Hepatocyte (in vitro differentiated cells): Measurements from ENCODE around the gene POU2AF1. TPM values are rescaled to one million over a fixed set of nuclear protein-coding genes. Genes with fewer than 3 reads are reported as not detected.

Experiments used
- DNase-seq: peaks from one replicate; pipeline ENCODE4 v3.0.0-alpha.2; 2016; ENCODE audit warnings: low spot score
- H2AFZ ChIP-seq: fragments of 200-600 bp; sonication (generic); 2 replicates; pipeline ENCODE4 v1.6.0; 2016; ENCODE audit warnings: antibody characterized with exemption, mild to moderate bottlenecking
- H3K27ac ChIP-seq: fragments of 200-600 bp; sonication (generic); 2 replicates; pipeline ENCODE4 v1.5.1; 2016; ENCODE audit warnings: mild to moderate bottlenecking
- H3K27me3 ChIP-seq: fragments of 200-600 bp; sonication (generic); 2 replicates; pipeline ENCODE4 v1.6.1; 2016
- H3K36me3 ChIP-seq: fragments of 200-600 bp; sonication (generic); replicated peaks from 2 replicates; pipeline ENCODE4 v1.5.1; 2016; ENCODE audit warnings: low read depth; ENCODE audit not compliant: insufficient read depth
- H3K4me1 ChIP-seq: fragments of 200-600 bp; sonication (generic); 2 replicates; pipeline ENCODE4 v1.5.1; 2016; ENCODE audit warnings: mild to moderate bottlenecking, moderate library complexity; ENCODE audit not compliant: insufficient read depth
- H3K4me2 ChIP-seq: fragments of 200-600 bp; sonication (generic); 2 replicates; pipeline ENCODE4 v1.6.0; 2016
- H3K4me3 ChIP-seq: fragments of 200-600 bp; sonication (generic); 2 replicates; pipeline ENCODE4 v1.5.1; 2016; ENCODE audit warnings: mild to moderate bottlenecking
- H3K79me2 ChIP-seq: fragments of 200-600 bp; sonication (generic); 2 replicates; pipeline ENCODE4 v1.6.0; 2017; ENCODE audit warnings: mild to moderate bottlenecking
- H3K9me2 ChIP-seq: fragments of 200-600 bp; sonication (generic); replicated peaks from 2 replicates; pipeline ENCODE4 v1.6.0; 2017; ENCODE audit warnings: mild to moderate bottlenecking; ENCODE audit not compliant: insufficient read depth
- H3K9me3 ChIP-seq: fragments of 200-600 bp; sonication (generic); 2 replicates; pipeline ENCODE4 v1.5.1; 2016; ENCODE audit warnings: low read depth, mild to moderate bottlenecking
- H4K20me1 ChIP-seq: fragments of 200-600 bp; sonication (generic); 2 replicates; pipeline ENCODE4 v1.6.0; 2016; ENCODE audit warnings: mild to moderate bottlenecking; ENCODE audit not compliant: insufficient read depth, poor library complexity, severe bottlenecking
- EZH2 ChIP-seq: fragments of 200-600 bp; sonication (generic); IDR thresholded peaks from 2 replicates; pipeline ENCODE4 v1.6.1; 2016; ENCODE audit warnings: antibody characterized with exemption, mild to moderate bottlenecking, borderline replicate concordance
- EZH2phosphoT487 ChIP-seq: fragments of 200-600 bp; sonication (generic); IDR thresholded peaks from one replicate; pipeline ENCODE4 v1.6.1; 2018; ENCODE audit warnings: antibody characterized with exemption, mild to moderate bottlenecking, low read depth, moderate library complexity; ENCODE audit not compliant: unreplicated experiment, severe bottlenecking
- WGBS: methylation state at CpG from one replicate; pipeline ENCODE4 v1.1.6; 2016; ENCODE audit warnings: low lambda C conversion rate; ENCODE audit errors: missing lambda C conversion rate; 5-methylcytosine and 5-hydroxymethylcytosine counted together
- polyA plus RNA-seq: library from polyadenylated mRNA; unstranded; fragments of >200 nt; fragmentation: Nextera tagmentation; extraction: Ambion mirVana; gene quantifications from 2 replicates; pipeline ENCODE4 v1.2.1, GENCODE V29; 2016
- total RNA-seq: library from RNA; depleted of rRNA; stranded (reverse); fragments of >200 nt; gene quantifications from 2 replicates; pipeline ENCODE4 v1.2.3, GENCODE V29; 2014
- TF ChIP-seq, protein P1 (sequence below): fragments of 200-600 bp; sonication (generic); IDR thresholded peaks from 2 replicates; pipeline ENCODE4 v1.5.1; 2016; ENCODE audit warnings: antibody characterized with exemption, mild to moderate bottlenecking; ENCODE audit not compliant: poor library complexity

Gene POU2AF1
- total and polyA plus RNA-seq, 2 experiments from 2014 or later, result 0.06 to 0.23 TPM

DNA sequence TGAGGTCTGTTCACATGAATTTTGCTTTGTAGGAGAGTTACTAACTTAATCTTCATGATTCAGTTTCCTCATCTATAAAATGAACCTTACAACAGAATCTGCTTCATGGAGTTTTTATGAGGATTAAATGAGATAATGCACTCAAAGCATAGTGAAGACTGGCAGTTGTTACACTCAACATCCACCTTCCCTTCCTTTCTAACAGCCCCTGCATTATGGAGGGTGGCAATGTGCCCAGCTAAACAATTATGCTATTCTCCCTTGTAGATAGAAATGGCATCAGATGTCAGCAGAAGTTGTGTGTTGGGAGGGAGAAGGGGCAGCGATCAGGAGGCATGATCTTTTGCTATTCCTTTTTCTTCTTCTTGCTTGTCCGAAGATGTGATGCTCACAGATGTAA lies 6.5 kb downstream of the POU2AF1 start:
- Histone ChIP-seq H3K4me2 (no peak overlapping the region), H3K79me2 (no peaks in the 10 kb centered on the region), H3K9me2 (no peaks in the 10 kb centered on the region), H3K36me3 (no peaks in the 10 kb centered on the region), H3K27ac (no peak overlapping the region), H3K4me1 (no peaks in the 10 kb centered on the region), H2AFZ (no peak overlapping the region), H3K27me3 (no peaks in the 10 kb centered on the region), H4K20me1 (no peaks in the 10 kb centered on the region), H3K9me3 (no peaks in the 10 kb centered on the region), H3K4me3 (no peak overlapping the region)
- 98% methylated on average over 2 of the region's 2 CpGs for WGBS
- no peak for DNase-seq
- TF ChIP-seq EZH2, result no peak
- no peak for TF ChIP-seq EZH2phosphoT487
- TF ChIP-seq, protein P1, sequence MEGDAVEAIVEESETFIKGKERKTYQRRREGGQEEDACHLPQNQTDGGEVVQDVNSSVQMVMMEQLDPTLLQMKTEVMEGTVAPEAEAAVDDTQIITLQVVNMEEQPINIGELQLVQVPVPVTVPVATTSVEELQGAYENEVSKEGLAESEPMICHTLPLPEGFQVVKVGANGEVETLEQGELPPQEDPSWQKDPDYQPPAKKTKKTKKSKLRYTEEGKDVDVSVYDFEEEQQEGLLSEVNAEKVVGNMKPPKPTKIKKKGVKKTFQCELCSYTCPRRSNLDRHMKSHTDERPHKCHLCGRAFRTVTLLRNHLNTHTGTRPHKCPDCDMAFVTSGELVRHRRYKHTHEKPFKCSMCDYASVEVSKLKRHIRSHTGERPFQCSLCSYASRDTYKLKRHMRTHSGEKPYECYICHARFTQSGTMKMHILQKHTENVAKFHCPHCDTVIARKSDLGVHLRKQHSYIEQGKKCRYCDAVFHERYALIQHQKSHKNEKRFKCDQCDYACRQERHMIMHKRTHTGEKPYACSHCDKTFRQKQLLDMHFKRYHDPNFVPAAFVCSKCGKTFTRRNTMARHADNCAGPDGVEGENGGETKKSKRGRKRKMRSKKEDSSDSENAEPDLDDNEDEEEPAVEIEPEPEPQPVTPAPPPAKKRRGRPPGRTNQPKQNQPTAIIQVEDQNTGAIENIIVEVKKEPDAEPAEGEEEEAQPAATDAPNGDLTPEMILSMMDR, result no peak

DNA sequence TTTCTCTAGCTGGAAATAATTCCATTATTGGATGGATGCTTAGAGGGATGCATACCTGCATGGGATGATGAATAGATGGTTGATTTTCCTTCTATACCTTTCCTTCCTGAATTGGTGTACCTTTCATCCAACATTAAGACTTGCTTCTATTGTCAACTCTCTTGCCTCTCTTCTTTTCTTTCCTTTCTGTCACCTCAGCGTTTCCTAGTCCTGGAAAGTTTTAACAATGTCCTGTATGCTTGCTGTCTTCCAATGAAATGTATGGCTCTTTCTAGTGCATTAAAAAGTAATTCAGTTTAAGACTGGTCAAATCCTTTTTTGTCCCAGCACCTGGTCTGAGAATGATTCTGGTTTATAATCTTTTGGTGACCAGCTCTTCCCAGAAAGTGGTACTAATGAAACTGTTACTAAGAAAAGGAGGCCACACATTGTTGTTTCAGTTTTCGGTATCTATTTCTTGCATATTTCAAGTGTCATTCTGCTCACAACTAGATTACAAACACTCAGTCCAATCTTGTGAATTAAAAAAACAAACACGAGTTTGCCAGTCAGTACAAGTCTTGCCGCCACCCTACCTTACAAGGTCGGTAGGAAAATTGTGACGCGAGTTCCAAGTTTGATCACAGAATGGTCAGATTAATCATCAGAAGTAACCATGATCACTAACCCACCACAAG lies 8.0 kb downstream of the POU2AF1 start:
- no peak overlapping the region for H3K27ac ChIP-seq
- no peak overlapping the region for H3K4me3 ChIP-seq
- TF ChIP-seq EZH2 (no peak), EZH2phosphoT487 (no peak)
- TF ChIP-seq, protein P1, result no peak
- WGBS, result 83% methylated on average over 7 of the region's 7 CpGs
- no peaks in the 10 kb centered on the region for H4K20me1 ChIP-seq
- DNase-seq, result no peak
- no peaks in the 10 kb centered on the region for H3K9me3 ChIP-seq
- H3K4me1 ChIP-seq, result peaks cover 4% of the 10 kb centered on the region
- no peak overlapping the region for H2AFZ ChIP-seq
- H3K36me3 ChIP-seq, result no peaks in the 10 kb centered on the region
- H3K79me2 ChIP-seq, result no peaks in the 10 kb centered on the region
- no peak overlapping the region for H3K4me2 ChIP-seq
- no peaks in the 10 kb centered on the region for H3K27me3 ChIP-seq
- no peaks in the 10 kb centered on the region for H3K9me2 ChIP-seq

DNA sequence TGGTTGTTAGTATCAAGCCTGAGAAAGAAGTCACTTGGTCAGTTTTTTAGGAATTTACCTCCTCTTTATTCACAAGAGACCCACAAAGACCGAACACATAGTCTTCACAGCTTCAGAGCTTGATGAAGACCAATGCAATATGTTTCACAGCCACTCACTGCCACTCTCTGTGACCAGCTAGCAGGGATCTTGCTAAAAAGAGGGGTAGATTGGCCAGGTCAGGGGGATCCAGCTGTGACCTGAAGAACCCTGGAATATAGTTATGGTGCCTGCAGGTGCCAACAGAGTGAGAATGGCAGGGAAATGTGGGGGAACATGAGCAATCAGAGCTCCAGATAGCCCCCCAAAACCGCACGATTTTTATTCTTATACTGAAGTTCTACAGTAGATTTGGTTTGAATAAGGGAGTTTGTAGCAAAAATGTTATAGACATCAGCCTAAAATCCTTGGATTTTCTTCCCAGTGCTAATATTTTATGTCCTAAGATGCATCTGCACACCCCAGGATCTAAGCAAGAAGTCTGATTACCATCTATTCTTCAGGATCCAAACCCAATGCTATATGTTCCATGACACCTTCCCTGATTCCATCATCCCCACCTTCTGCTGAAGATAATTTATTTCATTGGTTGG lies 8.7 kb downstream of the POU2AF1 start:
- H3K36me3 ChIP-seq, result no peaks in the 10 kb centered on the region
- no peaks in the 10 kb centered on the region for H3K9me3 ChIP-seq
- no peak overlapping the region for H2AFZ ChIP-seq
- H4K20me1 ChIP-seq, result no peaks in the 10 kb centered on the region
- no peak for DNase-seq
- 87% methylated on average over 3 of the region's 3 CpGs for WGBS
- no peaks in the 10 kb centered on the region for H3K9me2 ChIP-seq
- H3K4me2 ChIP-seq, result no peak overlapping the region
- H3K4me1 ChIP-seq, result peaks cover 5% of the 10 kb centered on the region
- H3K4me3 ChIP-seq, result no peak overlapping the region
- no peaks in the 10 kb centered on the region for H3K27me3 ChIP-seq
- H3K27ac ChIP-seq, result no peak overlapping the region
- no peak for TF ChIP-seq EZH2phosphoT487
- TF ChIP-seq, protein P1, result no peak
- no peak for TF ChIP-seq EZH2
- no peaks in the 10 kb centered on the region for H3K79me2 ChIP-seq

DNA sequence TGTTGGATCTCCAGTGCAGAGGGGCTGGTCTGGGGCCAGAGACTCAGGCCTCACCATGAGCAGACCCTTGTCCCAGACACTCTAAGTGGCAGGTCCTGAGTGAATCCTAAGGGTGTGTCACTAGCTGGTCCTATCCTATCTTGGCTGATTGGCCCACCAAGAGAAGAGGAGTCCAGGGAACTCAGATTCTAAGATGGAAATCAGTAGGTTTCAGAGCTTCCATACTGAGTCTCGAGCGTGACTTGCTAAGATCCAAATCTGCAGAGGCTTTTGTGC lies 10.9 kb downstream of the POU2AF1 start:
- Histone ChIP-seq H3K9me3 (no peaks in the 10 kb centered on the region), H4K20me1 (no peaks in the 10 kb centered on the region), H3K4me2 (no peak overlapping the region), H3K9me2 (no peaks in the 10 kb centered on the region), H3K79me2 (no peaks in the 10 kb centered on the region), H3K4me1 (peaks cover 5% of the 10 kb centered on the region), H3K27ac (no peak overlapping the region), H3K27me3 (no peaks in the 10 kb centered on the region), H3K36me3 (no peaks in the 10 kb centered on the region), H2AFZ (no peak overlapping the region), H3K4me3 (no peak overlapping the region)
- TF ChIP-seq EZH2phosphoT487 (no peak), EZH2 (no peak)
- TF ChIP-seq, protein P1, result no peak
- DNase-seq, result no peak
- 97% methylated on average over 2 of the region's 2 CpGs for WGBS
